Body of pancreas (tissue), 4 donors: Measurements from ENCODE around the gene C1orf116.

Experiments used
- CTCF ChIP-seq, 7 experiments: fragments of 450-650 bp in 4 of 7; fragments of 200-600 bp in 3 of 7; sonication (generic) in 3 of 7; IDR thresholded peaks; one replicate each; pipeline ENCODE4 v1.5.1; 2016 to 2019; ENCODE audit warnings: antibody characterized with exemption in 7 of 7
- POLR2A ChIP-seq, 3 donors: fragments of 450-650 bp; IDR thresholded peaks; one replicate each; pipeline ENCODE4 v1.6.1; 2016; ENCODE audit warnings: antibody characterized with exemption in 3 of 3, mild to moderate bottlenecking in 2 of 3

DNA sequence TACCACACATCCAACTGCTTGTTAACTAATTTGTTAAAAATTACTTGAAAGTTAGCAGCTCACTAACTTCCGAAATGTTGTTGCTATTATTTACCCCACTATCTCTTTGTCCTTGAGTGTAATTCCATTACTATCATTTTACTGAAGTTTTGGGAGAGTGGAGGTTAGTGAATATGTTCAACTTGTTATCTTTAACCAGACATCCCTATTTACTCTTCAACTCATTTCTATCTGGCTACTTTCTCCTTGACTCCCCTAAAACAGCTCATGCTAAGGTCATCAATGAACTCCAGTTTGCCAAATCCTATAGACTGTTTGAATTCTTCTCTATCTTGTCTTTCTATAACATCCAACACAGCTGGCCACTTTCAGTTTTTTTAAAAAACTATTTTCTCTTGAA is 4.3 kb upstream of the C1orf116 start:
- TF ChIP-seq CTCF (IDR thresholded peaks at IDR 0.05) (no peak), POLR2A (IDR thresholded peaks at IDR 0.05) (no peak)
